HG02623 (cell line): ENCODE results near the gene SYNGR2.

Experiments used
- ATAC-seq: cut with Tn5 transposase; IDR thresholded peaks from one replicate; pipeline ENCODE4 v1.9.1; 2021; ENCODE audit warnings: moderate library complexity; ENCODE audit not compliant: unreplicated experiment

The SYNGR2 gene

GRCh38 chr17:78168242-78168902, at the start of gene SYNGR2:
TSS of gene SYNGR2 (plus strand) at chr17:78168581. CDS start at chr17:78168617, 36 bp downstream.
- peak; percentile 45 for ATAC-seq

- no peak for ATAC-seq
These were observed 49.6 kb upstream of the SYNGR2 start for GRCh38 chr17:78118801-78119241.

GRCh38 chr17:78120537-78120936, 47.8 kb upstream of the SYNGR2 start:
- no peak for ATAC-seq

GRCh38 chr17:78120971-78121800, 47.2 kb upstream of the SYNGR2 start:
- ATAC-seq = no peak

GRCh38 chr17:78121801-78122215, 46.6 kb upstream of the SYNGR2 start:
- ATAC-seq = no peak

GRCh38 chr17:78122216-78122930, 46.0 kb upstream of the SYNGR2 start:
- no peak for ATAC-seq

GRCh38 chr17:78122931-78123249, 45.5 kb upstream of the SYNGR2 start:
- ATAC-seq = no peak

- ATAC-seq = no peak
These were observed 45.0 kb upstream of the SYNGR2 start for GRCh38 chr17:78123258-78123929.

GRCh38 chr17:78124081-78124835, 44.1 kb upstream of the SYNGR2 start:
- no peak for ATAC-seq

- ATAC-seq = no peak
These were observed 43.6 kb upstream of the SYNGR2 start for GRCh38 chr17:78124836-78125137.

GRCh38 chr17:78125138-78125913, 43.1 kb upstream of the SYNGR2 start:
- ATAC-seq = no peak

GRCh38 chr17:78125976-78126894, 42.1 kb upstream of the SYNGR2 start:
- ATAC-seq = no peak

GRCh38 chr17:78126895-78127238, 41.5 kb upstream of the SYNGR2 start:
- no peak for ATAC-seq

- ATAC-seq = no peak
These were observed 41.0 kb upstream of the SYNGR2 start for GRCh38 chr17:78127239-78127887.

- no peak for ATAC-seq
These were observed 40.4 kb upstream of the SYNGR2 start for GRCh38 chr17:78127888-78128550.

GRCh38 chr17:78128551-78129350, 39.6 kb upstream of the SYNGR2 start, which contains the start of gene TMC6:
TSS of gene TMC6 (minus strand) at chr17:78128755. CDS start at chr17:78126832, 1,923 bp downstream.
- no peak for ATAC-seq
